ENCODE data around the gene PLGRKT.

The PLGRKT gene

DNA sequence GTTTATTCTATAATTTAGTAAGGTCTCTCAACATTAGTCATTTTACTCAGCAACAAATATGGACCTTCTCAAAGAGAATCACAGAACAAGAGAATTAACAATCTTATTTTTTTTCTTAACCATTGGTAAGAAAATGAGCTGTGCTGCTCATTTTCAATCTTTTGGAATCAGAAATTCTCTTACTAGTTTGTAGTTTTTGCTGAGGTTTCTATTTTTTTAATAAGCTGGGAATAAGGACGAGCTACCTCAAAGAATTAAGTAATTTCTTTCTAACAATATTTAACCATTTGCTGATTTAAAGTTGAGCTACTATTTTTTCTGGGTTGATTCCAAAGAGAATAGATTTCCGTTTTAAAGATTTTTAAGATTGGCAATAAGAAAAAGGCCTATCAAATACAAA lies 44.2 kb downstream of the PLGRKT start:
- H3K9me2 ChIP-seq (replicated peaks; ENCODE audit: low read depth, low read length): no peaks in the 10 kb centered on the region
- no peaks in the 10 kb centered on the region for H3K27me3 ChIP-seq (ENCODE audit: insufficient read depth, low read length, poor library complexity, severe bottlenecking)
- TF ChIP-seq, protein P1, sequence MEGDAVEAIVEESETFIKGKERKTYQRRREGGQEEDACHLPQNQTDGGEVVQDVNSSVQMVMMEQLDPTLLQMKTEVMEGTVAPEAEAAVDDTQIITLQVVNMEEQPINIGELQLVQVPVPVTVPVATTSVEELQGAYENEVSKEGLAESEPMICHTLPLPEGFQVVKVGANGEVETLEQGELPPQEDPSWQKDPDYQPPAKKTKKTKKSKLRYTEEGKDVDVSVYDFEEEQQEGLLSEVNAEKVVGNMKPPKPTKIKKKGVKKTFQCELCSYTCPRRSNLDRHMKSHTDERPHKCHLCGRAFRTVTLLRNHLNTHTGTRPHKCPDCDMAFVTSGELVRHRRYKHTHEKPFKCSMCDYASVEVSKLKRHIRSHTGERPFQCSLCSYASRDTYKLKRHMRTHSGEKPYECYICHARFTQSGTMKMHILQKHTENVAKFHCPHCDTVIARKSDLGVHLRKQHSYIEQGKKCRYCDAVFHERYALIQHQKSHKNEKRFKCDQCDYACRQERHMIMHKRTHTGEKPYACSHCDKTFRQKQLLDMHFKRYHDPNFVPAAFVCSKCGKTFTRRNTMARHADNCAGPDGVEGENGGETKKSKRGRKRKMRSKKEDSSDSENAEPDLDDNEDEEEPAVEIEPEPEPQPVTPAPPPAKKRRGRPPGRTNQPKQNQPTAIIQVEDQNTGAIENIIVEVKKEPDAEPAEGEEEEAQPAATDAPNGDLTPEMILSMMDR (conservative IDR thresholded peaks at IDR 0.05; ENCODE audit: low read length): no peak
- no peak for TF ChIP-seq EZH2phosphoT487 (IDR thresholded peaks at IDR 0.05; ENCODE audit: borderline replicate concordance)
- H3K79me2 ChIP-seq (ENCODE audit: insufficient read depth, low read length): no peaks in the 10 kb centered on the region
- H3K9me3 ChIP-seq (ENCODE audit: insufficient read depth, low read depth, low read length): no peaks in the 10 kb centered on the region
- H3K4me3 ChIP-seq (ENCODE audit: low read length, poor library complexity, severe bottlenecking): no peak overlapping the region
- no peak overlapping the region for H3K4me2 ChIP-seq (ENCODE audit: low read depth, low read length, poor library complexity, severe bottlenecking)
- H3K36me3 ChIP-seq (ENCODE audit: insufficient read depth, low read length): no peaks in the 10 kb centered on the region
- H4K20me1 ChIP-seq (ENCODE audit: insufficient read depth, low read length, poor library complexity, severe bottlenecking): no peaks in the 10 kb centered on the region
- H3F3A ChIP-seq (ENCODE audit: low read depth): no peaks in the 10 kb centered on the region
- no peak overlapping the region for H3K9ac ChIP-seq (ENCODE audit: low read depth, low read length, poor library complexity, severe bottlenecking)
- H2AFZ ChIP-seq (ENCODE audit: low read length): no peak overlapping the region
- H3K4me1 ChIP-seq (ENCODE audit: insufficient read depth, low read length, poor library complexity, severe bottlenecking): peaks cover 20% of the 10 kb centered on the region

DNA sequence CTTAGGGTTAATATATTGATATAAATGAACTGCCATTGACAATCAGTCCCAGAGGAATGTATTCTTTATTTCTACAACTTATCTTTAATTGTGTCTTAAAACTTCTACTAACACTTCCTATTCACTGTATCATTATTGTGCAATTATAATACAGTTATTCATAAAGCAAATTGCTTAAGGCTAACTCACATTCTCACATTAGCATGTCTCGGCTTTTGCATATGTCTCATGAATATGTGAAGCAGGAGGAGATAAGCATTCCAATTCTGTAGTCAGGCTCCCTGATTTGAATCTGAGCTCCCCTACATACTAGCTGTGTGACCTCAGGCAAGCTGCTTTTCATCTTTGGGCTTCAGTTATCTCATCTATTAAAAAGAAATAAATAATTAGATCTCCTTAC lies 45.4 kb downstream of the PLGRKT start:
- no peak overlapping the region for H3K9ac ChIP-seq (ENCODE audit: low read depth, low read length, poor library complexity, severe bottlenecking)
- no peaks in the 10 kb centered on the region for H3K27me3 ChIP-seq (ENCODE audit: insufficient read depth, low read length, poor library complexity, severe bottlenecking)
- no peaks in the 10 kb centered on the region for H3K9me3 ChIP-seq (ENCODE audit: insufficient read depth, low read depth, low read length)
- no peaks in the 10 kb centered on the region for H3K9me2 ChIP-seq (replicated peaks; ENCODE audit: low read depth, low read length)
- H3K36me3 ChIP-seq (ENCODE audit: insufficient read depth, low read length): no peaks in the 10 kb centered on the region
- no peak overlapping the region for H3K4me3 ChIP-seq (ENCODE audit: low read length, poor library complexity, severe bottlenecking)
- no peak overlapping the region for H3K4me2 ChIP-seq (ENCODE audit: low read depth, low read length, poor library complexity, severe bottlenecking)
- no peak overlapping the region for H2AFZ ChIP-seq (ENCODE audit: low read length)
- no peaks in the 10 kb centered on the region for H3F3A ChIP-seq (ENCODE audit: low read depth)
- no peaks in the 10 kb centered on the region for H4K20me1 ChIP-seq (ENCODE audit: insufficient read depth, low read length, poor library complexity, severe bottlenecking)
- no peaks in the 10 kb centered on the region for H3K79me2 ChIP-seq (ENCODE audit: insufficient read depth, low read length)
- peaks cover 27% of the 10 kb centered on the region for H3K4me1 ChIP-seq (ENCODE audit: insufficient read depth, low read length, poor library complexity, severe bottlenecking)
- TF ChIP-seq, protein P1 (conservative IDR thresholded peaks at IDR 0.05; ENCODE audit: low read length): no peak
- TF ChIP-seq EZH2phosphoT487 (IDR thresholded peaks at IDR 0.05; ENCODE audit: borderline replicate concordance): no peak

DNA sequence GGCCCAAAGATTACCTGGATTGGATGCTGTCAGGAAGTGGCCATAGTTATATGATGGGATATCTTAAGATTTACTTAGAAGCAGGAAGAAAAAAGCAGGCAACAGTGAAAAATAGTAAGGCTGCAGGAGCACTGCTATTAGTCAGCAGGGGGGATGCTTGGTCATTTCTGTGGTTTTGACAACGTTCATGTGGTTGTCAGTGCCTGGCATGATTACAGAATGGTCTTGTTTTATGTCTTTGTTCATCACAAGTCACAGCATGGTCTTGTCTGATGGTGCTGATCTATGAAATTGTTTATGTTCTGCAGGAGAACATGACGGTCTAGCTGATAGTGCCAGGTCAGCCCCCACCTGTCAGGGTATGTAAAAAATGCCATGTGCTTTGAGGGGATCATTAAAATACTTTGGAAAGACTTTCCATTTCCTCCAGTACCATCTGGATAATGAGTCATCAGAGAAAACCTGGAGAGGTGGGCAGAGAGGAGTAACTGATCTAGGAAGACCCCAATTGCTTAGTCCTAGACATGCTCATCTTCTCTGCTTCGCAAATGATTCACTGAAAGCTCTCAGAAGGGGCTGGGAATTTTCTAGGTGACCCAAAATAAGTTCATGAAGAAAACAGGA lies 48.5 kb downstream of the PLGRKT start:
- no peaks in the 10 kb centered on the region for H3K36me3 ChIP-seq (ENCODE audit: insufficient read depth, low read length)
- H3K4me1 ChIP-seq (ENCODE audit: insufficient read depth, low read length, poor library complexity, severe bottlenecking): peaks cover 31% of the 10 kb centered on the region
- no peak overlapping the region for H3K9ac ChIP-seq (ENCODE audit: low read depth, low read length, poor library complexity, severe bottlenecking)

More for the DNA sequence above, 48.5 kb downstream of the PLGRKT start:
- Histone ChIP-seq H3F3A (ENCODE audit: low read depth) (no peaks in the 10 kb centered on the region), H3K9me2 (replicated peaks; ENCODE audit: low read depth, low read length) (no peaks in the 10 kb centered on the region), H3K9me3 (ENCODE audit: insufficient read depth, low read depth, low read length) (no peaks in the 10 kb centered on the region), H3K27me3 (ENCODE audit: insufficient read depth, low read length, poor library complexity, severe bottlenecking) (no peaks in the 10 kb centered on the region), H2AFZ (ENCODE audit: low read length) (no peak overlapping the region), H3K79me2 (ENCODE audit: insufficient read depth, low read length) (no peaks in the 10 kb centered on the region), H3K4me3 (ENCODE audit: low read length, poor library complexity, severe bottlenecking) (peak overlapping the region; percentile 43), H4K20me1 (ENCODE audit: insufficient read depth, low read length, poor library complexity, severe bottlenecking) (no peaks in the 10 kb centered on the region), H3K4me2 (ENCODE audit: low read depth, low read length, poor library complexity, severe bottlenecking) (peak overlapping the region; percentile 51)
- TF ChIP-seq, protein P1 (conservative IDR thresholded peaks at IDR 0.05; ENCODE audit: low read length): no peak
